ENCODE results near the gene CSPG4. TPM values are rescaled to one million over a fixed set of nuclear protein-coding genes. Genes with fewer than 3 reads are reported as not detected.

CSPG4 gene
- total and polyA plus RNA-seq, 2 of the 8 experiments (the other 6 are each of a cell fraction or from before 2014, with no cell fraction given): 1.4 to 3.0 TPM

DNA sequence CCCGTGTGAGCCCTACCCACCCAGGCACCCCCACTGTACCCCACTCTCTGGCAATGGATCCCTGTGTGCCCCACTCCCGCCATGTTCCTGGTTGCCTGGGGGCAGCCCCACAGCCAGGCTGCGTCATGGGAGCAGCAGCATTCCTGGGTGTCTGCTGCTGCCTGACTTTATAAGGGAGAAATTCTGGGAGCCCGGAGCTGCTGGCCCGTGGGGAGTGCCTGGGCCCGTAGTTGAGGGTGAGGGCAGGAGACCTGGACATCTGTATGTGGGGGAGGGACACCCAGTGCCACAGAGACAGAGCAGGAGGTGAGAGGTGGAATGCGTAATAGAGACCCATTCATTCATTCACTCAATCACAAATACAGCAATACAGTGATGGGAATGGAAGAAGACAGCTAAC, 15.1 kb downstream of the CSPG4 start:
- H3K18ac ChIP-seq (ENCODE audit: extremely low read depth, low read length): no peak overlapping the region
- H3K27ac ChIP-seq (ENCODE audit: low read depth, low read length): no peak overlapping the region
- no peak overlapping the region for H3K4me2 ChIP-seq (ENCODE audit: insufficient read depth in 1 of 2, low read depth in 2 of 2, low read length in 2 of 2)
- H3K23me2 ChIP-seq (ENCODE audit: low read depth, low read length): no peaks in the 10 kb centered on the region
- H2BK120ac ChIP-seq (replicated peaks; ENCODE audit: low read depth, low read length): no peak overlapping the region
- no peak overlapping the region for H3K4ac ChIP-seq (replicated peaks; ENCODE audit: insufficient read length, low read depth, low read length)
- H2BK15ac ChIP-seq (ENCODE audit: low read length): no peak overlapping the region
- no peak overlapping the region for H2AK5ac ChIP-seq (ENCODE audit: low read depth, low read length)
- ChIA-PET CTCF (ENCODE audit: partially characterized antibody) (interaction anchor here (1.1 to 1.3 kb wide), 2 partner anchors 11 to 442 kb away, joined by 4 read pairs; no protein-coding TSS in a partner anchor), POLR2A (ENCODE audit: partially characterized antibody) (no interaction called here)
- no peak overlapping the region for H4K5ac ChIP-seq (ENCODE audit: insufficient read length, low read depth, low read length)
- no peaks in the 10 kb centered on the region for H3K79me1 ChIP-seq (ENCODE audit: low read depth, low read length)
- H3K36me3 ChIP-seq (ENCODE audit: control insufficient read depth in 2 of 4, insufficient read depth in 4 of 4, low read length in 3 of 4): no peaks in the 10 kb centered on the region
- no peak overlapping the region for H4K91ac ChIP-seq (replicated peaks; ENCODE audit: insufficient read length, low read length)
- no peak overlapping the region for H2AFZ ChIP-seq (ENCODE audit: low read length)
- H3K9me3 ChIP-seq (ENCODE audit: insufficient read depth in 2 of 2, low read depth in 1 of 2, low read length in 1 of 2): no peaks in the 10 kb centered on the region
- 92% methylated on average over 5 of the region's 7 CpGs; no CpG with 5 or more reads in 1 of the 2 experiments for WGBS, 2 experiments (ENCODE audit: extremely low coverage in 1 of 2, insufficient coverage in 1 of 2, insufficient read length in 1 of 2, insufficient replicate concordance in 2 of 2, low coverage in 1 of 2, low lambda C conversion rate in 2 of 2, missing lambda C conversion rate in 1 of 2)
- DNase-seq (ENCODE audit: low read depth in 1 of 2, low spot score in 2 of 2) (no peak), FAIRE-seq (no peak)
- no peaks in the 10 kb centered on the region for H3K27me3 ChIP-seq (replicated peaks in 1 of 4; ENCODE audit: control insufficient read depth in 3 of 4, extremely low read depth in 1 of 4, insufficient read depth in 3 of 4, low read length in 3 of 4)
- H3K4me3 ChIP-seq (ENCODE audit: extremely low read depth in 1 of 4, insufficient read depth in 2 of 4, low read depth in 3 of 4, low read length in 4 of 4): no peak overlapping the region
- H2BK20ac ChIP-seq (ENCODE audit: low read length): no peak overlapping the region
- H3K14ac ChIP-seq (ENCODE audit: insufficient read length): no peak overlapping the region
- no peak overlapping the region for H4K8ac ChIP-seq (ENCODE audit: extremely low read depth, insufficient read depth, low read length)
- no peaks in the 10 kb centered on the region for H3K79me2 ChIP-seq (ENCODE audit: control insufficient read depth in 1 of 2, insufficient read depth in 2 of 2, low read length in 2 of 2)
- no peak overlapping the region for H2BK5ac ChIP-seq (ENCODE audit: low read depth, low read length)
- H3K23ac ChIP-seq (ENCODE audit: insufficient read length): no peak overlapping the region
- no peak overlapping the region for H3K9ac ChIP-seq (replicated peaks in 1 of 4; ENCODE audit: extremely low read depth in 1 of 4, low read depth in 3 of 4, low read length in 3 of 4)
- H2BK12ac ChIP-seq (ENCODE audit: low read depth, low read length): no peak overlapping the region
- H3K56ac ChIP-seq (replicated peaks; ENCODE audit: insufficient read length, low read depth, low read length): no peak overlapping the region
- peaks cover 8 to 22% (median 13%) of the 10 kb centered on the region in 4 experiments for H3K4me1 ChIP-seq (replicated peaks in 1 of 4; ENCODE audit: control insufficient read depth in 3 of 4, insufficient read depth in 4 of 4, low read length in 3 of 4)
- H4K20me1 ChIP-seq (replicated peaks in 1 of 2; ENCODE audit: control insufficient read depth in 1 of 2, insufficient read depth in 2 of 2, low read length in 2 of 2): no peaks in the 10 kb centered on the region
- TF ChIP-seq BACH1 (IDR thresholded peaks at IDR 0.05; ENCODE audit: low read length) (no peak), BCL11A (IDR thresholded peaks at IDR 0.05; ENCODE audit: low read depth in 2 of 2, low read length in 2 of 2) (no peak), SP1 (IDR thresholded peaks at IDR 0.05; ENCODE audit: low read depth, low read length) (no peak), CTBP2 (IDR thresholded peaks at IDR 0.05; ENCODE audit: borderline replicate concordance, insufficient read depth, insufficient read length, low read length) (no peak), TAF1 (IDR thresholded peaks at IDR 0.05; ENCODE audit: low read depth, low read length) (no peak), CREB1 (IDR thresholded peaks at IDR 0.05) (no peak), MAFK (IDR thresholded peaks at IDR 0.05; ENCODE audit: low read depth, low read length) (no peak), KDM4A (IDR thresholded peaks at IDR 0.05; ENCODE audit: low read depth, low read length, severe bottlenecking) (no peak), YY1 (IDR thresholded peaks at IDR 0.05; ENCODE audit: low read depth, low read length) (no peak), ATF2 (IDR thresholded peaks at IDR 0.05; ENCODE audit: low read length) (no peak), JUND (IDR thresholded peaks at IDR 0.05; ENCODE audit: low read length) (no peak), POLR2AphosphoS5 (IDR thresholded peaks at IDR 0.05; ENCODE audit: low read depth, low read length) (no peak), NRF1 (IDR thresholded peaks at IDR 0.05; ENCODE audit: low read depth, low read length) (no peak), RXRA (IDR thresholded peaks at IDR 0.05; ENCODE audit: insufficient read depth, low read depth, low read length) (no peak), JUN (IDR thresholded peaks at IDR 0.05; ENCODE audit: low read depth, low read length) (no peak)

All from H1 (cell line).